GM19397 (cell line): Measurements from ENCODE around the gene ATRIP.

Experiments used
- ATAC-seq: cut with Tn5 transposase; IDR thresholded peaks from one replicate; pipeline ENCODE4 v1.9.1; 2021; ENCODE audit warnings: mild to moderate bottlenecking, moderate library complexity; ENCODE audit not compliant: unreplicated experiment

Gene ATRIP

DNA sequence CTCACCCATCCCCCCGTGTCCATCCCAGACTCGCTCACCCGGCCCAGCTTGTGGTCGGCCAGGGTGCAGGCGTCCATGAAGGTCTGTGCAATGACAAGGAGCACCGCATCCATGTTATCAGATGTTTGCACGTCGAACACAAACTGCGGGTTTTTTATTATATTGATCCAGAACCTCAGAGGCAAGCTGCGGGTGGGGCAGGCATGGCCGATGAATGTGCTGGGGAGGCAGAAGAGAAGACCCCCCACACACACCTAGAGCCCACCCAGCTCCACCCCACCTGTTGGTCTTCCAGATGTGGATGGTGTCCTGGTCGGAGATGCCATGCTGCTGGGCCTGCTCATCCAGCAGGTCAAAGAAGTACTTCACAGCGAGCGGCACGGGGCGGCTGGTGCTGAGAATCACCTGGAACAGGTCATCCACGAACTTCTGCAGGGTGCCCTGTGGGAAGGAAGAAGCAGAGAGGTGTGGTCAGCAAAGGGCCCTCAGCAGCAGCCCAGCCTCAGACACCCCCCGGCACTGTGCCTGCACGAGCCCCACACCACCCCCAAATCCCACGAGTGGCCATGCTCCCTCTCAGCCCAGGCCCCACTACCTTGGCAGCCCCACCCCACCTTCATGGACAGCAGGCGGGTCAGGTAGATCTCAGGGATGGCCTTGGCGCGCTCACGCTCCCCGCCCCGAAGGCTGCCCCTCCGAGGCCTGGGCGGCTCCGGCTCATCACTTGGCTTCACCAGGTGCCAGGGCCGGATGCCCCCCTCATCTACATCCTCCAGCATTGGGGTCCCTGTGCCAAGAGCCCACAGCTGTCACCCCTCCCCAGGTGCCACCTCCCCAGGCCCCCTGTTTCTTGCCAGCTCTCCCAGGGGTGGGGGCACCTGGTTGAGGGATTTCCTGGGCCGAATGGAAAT, 37.0 kb upstream of the ATRIP start:
- no peak for ATAC-seq

DNA sequence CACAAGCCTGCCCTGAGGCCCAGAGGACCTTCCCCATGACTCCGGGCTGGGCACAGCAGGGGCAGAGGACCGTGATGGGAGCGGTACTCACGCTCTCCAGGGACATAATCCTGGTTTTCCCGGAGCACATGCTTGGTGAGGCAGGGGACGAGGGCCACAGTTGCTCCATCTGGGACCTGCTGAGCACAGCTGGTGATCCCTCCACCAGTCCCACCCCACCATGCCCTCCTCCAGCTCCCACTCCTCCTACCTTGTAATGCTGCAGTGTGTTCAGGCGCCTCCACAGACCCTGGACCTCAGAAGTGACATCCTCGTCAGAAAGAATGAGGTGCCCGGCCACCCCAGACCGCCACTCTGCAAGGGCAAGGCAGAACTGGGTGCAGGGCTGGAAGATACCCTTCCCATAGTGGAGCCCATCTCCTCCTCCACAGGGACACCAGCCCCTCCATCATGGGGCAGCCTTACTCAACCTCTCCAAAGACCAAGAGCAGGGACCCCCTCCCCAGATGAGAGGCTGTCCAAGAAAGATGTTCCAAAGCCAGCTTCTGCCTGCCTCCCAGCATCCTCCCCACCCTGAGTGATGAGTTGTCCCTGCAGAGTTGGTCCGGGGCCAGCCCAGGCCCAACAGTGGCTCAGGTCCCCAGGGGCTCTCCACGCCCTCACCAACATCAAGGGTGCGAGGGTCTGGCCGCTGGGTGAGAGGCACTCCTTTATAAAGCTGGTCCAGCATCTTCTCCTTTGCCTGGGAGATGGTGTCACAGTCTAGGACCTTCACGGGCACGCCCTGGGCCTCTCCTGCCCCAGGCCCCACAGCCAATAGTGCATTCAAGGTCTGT, 36.1 kb upstream of the ATRIP start:
- no peak for ATAC-seq

DNA sequence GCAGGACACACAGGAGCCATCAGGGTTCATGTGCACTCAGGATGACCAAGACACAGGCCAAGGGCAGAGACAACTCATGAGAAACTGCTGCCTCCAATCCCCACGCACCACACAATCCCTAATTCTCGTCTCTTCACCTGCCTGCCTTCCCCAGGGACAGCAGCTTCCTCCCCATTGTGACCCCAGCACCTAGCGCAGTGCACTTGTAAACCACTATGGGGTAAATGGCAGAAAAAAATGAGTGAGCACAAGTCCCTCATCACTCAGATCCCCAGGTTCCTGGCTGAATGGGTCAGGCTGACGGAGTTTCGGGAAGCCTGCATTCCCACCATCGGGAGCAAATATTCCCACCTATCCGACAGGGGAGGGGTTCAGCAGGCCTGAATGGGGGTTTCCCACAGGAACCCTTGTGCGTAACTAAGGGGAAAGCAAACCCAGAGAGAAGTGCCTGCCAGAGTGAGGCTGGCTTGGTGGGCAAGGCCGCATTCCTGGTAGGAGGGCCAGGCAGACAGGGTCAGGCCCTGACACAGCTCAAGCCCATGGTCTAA, 35.4 kb upstream of the ATRIP start:
- no peak for ATAC-seq

DNA sequence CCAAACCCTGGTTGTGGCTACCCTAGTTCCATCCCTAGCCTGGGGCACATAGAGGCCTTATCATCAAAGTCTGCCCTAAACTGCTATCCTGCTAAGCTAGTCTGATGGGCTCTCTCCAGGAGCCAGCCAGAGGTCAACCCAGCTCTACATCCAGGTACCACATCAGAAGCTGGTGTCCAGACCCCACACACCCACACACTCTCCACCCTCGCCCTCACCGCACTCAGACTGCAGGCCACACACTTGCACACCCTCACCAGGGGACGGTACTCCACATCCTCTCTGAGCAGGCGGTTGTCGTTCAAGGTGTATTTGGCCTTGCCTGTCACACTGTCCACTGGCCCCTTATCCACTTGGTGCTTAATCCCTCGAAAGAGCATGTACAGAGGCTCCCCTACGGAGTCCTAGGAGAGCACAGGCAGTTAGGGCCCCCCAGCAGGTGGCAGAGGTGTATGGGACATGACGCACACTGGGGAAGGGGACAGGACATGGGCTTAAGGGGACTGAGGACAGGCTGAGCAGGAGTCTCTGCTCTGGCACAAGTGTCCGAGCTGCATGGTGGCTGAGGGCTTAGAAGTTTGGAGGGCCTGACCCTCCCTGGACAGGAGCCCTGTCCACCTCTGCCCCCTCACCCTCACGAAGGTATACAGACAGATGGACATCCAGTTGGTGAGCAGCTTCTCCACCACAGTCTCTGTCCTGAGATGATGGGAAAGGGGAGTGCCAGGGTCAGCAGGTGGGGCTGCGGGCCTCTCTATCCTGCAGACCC, 34.7 kb upstream of the ATRIP start:
- no peak for ATAC-seq

DNA sequence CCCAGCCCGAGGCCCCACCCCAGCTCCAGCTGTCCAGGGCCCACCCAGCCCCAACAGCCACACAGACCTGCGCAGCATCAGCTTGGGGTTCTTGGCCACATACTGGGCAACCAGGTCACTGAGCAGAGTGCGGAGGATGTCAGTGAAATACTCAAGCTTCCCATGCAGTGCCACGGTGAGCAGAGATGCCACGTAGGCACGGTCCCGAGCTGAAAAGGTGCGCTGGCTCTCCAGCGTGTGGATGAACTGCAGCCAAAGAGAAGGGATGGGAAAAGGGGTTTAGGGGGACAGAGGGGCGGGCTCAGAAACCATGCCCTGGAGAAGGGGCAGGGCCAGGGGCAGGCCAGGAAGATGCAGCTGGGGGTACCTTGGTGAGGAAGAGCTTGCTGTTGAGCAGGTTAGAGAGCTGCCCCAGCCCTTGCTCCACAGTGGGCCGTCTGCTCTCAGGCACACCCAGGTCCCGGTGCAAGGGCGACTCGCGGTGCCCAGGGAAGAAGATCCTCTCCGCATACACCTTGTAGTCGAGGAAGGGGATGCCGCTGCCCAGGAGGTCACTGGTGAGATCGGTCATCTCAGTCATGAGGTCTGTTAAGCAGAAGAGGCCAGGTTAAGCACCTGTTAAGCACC, 34.0 kb upstream of the ATRIP start:
- ATAC-seq: no peak

DNA sequence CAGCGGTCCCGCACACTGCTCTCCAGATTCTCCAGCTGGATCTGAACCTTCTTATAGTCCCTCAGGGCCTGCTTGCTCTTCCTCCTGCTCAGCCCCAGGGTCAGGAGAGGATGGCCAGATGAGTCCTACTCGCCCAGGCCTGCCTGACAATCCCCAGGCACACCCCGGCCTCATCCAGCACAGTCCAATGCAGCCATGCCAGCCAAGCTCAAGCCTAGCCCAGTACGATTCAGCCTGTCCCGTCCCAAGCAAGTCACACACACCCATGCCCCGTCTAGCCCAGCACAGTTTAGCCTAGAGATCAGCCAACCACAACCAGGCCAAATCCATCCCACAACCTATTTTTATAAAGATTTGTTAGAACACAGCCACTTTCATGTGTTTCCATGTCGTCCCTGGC, 33.5 kb upstream of the ATRIP start:
- ATAC-seq: no peak

DNA sequence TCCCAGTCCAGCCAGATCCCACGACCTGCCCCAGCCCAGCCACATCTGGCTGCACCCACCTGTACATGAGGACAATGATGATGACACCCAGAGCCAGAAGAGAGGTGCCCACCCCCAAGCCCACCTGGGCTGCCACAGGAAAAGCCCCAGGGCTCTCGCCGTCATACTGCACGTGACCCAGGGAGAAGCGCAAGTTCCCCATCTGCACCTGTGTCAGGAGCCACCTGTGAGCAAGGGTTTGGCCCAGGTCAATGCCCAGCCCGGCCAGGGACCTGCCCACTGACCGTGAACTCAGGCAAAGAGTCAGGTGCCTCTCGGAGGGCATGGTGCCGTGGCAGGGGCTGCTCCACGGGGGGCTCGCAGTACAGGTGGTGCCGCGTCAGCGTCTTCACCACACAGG, 32.9 kb upstream of the ATRIP start:
- ATAC-seq: no peak

DNA sequence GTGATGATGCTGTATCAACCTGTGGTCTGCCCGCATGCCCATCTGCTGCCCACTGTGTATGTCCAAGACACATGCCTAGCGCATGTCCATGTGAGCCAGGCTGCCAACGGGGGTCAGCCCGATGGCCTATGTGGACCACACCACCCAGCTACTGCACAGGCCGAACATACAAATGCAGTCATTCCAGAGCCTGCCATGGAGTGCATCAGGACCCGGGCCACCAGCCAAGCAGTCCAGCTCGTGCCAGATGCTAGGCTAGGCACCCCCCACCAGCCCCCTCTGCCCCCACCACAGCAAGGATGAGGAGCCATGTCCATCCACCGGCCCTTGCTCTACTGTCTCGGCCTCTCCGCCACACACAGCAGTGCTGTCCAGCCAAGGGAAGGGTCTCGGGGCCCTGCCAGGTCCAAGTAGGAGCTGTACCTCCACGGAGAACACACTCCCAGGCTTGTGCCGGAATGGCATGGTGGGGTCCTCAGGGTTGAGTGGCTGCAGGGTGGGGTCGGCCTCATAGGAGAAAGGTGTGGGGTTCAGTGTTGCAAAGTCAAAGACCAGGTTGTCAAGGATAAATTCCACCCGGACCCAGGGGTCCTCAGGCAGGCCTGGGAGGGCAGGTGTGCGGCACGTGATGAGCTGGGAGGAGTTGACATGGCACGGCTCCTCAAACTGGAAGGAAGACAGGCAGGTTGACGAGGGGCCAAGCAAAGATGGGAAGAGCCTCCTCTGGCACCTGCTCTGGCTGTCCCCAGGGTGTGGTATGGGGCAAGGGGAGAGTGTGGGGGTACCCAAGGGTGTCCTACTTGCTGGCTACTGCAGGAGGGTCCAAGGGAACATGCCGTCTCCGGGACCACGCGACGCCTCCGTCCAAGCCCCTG, 31.9 kb upstream of the ATRIP start:
- ATAC-seq: no peak

DNA sequence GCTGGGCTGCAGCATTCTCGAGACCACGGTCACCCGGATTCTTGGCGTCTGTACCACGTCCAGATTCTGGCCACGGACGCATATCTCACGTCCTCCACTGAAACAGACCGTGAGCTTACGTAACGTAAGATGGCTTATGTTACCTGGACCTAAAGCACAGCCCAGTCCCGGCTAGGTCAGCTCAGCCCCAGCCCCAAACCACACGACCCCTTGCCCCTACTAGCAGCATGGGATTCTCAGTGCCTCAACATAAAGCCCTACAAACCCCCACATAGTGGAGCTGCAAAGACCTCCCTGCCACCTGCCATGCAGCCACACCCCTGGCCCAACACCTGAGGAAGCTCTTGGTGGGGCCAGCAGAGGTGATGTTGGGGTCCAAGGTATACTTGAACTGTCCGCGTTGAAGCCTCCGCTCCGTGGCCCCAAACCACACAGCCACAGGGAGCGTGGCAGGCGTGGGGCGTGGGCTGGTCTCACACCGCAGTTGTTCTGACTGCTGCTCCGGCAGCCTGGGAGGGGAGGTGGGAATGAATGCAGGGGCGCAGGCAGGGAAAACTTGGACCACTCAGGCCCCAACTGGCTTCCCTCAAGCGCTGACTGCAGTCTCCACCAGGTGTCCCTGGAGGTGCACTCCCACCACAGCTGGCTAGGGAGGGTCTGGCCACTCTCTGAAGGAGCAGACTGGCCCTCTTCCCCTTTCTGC, 31.1 kb upstream of the ATRIP start:
- no peak for ATAC-seq

DNA sequence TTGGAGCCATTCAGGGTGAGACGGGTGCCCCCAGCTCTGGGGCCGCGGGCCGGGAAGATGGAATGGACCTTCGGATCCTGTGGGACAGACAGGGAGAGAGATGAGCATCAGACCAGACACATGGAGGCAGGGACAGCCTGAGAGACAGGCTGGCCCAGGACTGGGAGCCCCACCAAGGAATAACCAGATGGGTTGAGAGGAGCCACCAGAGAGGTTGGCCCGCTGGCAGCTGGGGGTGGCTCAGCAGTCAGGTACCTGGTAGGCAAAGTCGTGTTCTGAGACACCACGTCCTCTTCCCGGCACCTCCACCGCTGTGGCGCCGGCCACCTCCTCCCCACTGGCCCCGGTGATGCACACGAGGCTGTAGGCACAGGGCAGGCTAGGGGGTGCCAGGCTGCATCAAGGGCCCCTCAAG, 30.4 kb upstream of the ATRIP start:
- ATAC-seq: no peak

DNA sequence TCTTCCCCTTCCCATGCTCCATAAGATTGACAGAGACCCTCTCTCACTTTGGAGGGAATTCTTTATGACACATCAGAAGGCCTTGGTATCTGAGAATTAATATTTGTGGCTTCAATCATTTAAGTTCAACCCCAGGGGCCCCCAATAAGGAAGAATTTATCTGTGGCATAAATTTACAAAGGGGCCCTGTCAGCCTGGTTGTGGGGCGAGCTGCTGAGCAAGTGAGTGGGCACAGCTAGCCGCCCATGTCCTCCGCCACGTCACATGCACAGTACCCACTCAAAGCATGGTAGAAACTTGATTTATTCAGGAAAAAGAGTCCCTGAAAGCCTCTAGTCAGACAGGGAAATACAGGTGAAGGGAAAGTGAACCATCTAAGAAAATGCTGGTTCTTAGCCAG, 30.0 kb upstream of the ATRIP start:
- ATAC-seq: no peak

DNA sequence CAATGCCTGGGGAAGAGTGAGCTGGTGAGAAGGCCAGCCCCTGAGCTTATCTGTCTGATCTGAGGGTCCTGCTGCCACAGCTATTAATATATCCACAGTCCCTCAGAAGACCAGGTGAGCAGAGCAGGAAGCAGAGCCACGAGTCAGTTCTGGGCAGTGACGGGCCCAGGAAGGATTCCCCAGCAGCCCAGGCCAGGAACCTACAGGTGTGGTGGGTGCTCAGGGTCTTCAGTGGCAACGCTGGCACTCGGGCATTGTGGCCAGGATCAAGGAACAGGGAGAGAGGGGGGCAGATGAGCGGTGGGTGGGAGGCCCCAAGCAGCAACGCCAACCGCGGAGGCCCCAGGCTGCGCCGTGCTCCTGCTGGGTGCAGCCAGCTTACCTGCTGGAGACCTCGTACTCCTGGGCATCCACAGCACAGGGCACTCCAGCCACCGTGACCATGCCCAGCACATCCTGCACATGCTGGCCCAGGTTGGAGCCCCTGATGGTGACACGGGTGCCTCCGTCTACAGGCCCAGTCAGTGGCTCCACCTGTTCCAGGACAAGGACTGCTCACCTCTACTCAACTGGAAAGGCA, 28.9 kb upstream of the ATRIP start:
- ATAC-seq: no peak

DNA sequence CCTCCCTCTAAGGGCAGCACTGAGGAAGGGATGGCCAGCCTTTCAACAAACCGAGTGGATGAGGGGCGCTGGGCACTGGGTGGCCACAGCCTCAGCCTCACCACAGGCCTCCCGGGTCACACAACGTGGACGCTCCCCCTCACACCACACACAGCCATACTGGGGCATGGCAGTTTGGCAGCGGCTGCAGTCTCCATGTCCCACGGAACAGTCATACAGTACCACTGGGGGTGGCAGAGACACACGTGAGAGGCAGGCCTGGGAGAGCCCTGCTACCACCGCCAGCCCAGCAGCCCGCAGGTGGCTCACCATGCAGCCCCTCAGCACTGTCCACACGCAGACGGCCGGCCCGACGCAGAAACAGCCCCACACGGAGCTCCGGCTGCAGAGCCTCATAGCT, 28.4 kb upstream of the ATRIP start:
- ATAC-seq: no peak

DNA sequence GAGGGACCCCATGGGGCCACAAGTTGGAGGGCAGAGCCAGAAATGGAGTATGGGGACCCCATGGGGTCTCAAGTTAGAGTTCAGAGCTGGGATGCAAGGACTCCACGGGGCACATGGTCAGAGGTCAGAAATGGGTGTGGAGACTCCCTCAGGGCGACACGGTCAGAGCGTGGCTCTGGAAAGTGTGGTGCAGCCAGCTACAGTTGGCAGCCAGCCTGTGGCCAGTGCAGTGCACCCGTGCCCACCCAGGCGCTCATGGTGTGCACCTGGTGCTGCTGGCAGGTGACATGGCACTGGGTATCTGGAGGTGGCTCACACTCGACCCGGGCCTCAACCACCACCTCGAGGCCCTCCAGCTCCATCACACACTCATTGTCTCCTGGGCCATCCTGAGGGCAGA, 27.9 kb upstream of the ATRIP start:
- ATAC-seq: no peak

DNA sequence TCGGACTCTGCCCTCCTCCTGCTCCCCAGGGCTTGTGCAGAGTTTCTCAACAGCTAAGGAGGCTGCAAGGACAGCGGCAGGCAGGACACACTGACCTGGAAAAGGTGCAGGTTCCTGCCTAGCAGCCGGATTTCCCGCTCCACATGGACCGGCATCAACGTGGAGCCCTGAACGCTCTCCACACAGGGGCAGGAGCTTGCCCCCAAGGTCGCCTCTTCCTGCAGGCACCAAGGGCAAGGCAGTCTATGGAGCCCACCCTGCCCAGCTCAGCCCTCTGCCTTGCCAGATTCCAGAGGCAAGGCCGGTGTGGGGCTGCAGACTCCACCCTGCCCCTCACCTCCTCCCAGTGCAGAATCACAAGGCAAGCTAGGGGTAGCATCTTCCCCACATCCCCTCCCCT, 27.4 kb upstream of the ATRIP start:
- ATAC-seq: no peak

DNA sequence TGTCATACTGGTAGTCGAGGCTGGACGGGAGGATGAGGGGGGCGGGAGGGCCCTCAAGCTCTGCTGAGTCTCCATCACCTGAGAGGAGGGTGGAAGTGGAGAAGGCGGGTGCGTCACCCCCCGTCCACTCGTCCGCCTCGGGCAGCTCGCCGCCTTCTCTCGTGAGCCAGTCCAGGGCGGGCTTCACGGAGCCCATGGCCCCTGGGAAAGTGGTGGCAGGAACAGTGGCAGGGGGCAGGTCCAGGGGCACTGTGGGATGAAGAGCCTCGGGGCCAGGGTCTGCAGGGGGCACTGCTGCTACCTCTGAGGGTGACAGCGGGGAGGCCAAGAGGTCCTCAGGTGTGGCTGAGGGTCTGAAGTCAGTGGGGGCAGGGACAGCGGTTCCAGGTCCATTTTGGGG, 26.9 kb upstream of the ATRIP start:
- no peak for ATAC-seq

DNA sequence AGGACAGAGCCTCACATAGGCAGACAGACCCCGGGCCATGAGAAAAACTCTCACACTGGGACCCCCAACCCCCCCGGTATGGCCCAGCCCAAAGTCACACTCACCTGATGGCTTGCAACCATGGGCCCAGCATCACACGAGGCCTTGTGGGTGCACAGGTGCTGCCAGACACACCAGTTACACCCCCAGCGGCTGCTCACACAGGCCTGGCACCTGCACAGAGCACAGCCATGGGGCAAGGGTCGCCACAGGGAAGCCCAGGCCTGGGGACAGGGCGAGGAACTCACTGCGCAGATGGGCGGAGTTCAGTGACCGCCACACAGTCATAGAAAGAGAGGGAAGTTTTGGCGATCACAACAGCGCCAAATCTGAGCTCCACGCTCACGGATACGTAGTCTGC, 26.0 kb upstream of the ATRIP start:
- ATAC-seq: no peak

DNA sequence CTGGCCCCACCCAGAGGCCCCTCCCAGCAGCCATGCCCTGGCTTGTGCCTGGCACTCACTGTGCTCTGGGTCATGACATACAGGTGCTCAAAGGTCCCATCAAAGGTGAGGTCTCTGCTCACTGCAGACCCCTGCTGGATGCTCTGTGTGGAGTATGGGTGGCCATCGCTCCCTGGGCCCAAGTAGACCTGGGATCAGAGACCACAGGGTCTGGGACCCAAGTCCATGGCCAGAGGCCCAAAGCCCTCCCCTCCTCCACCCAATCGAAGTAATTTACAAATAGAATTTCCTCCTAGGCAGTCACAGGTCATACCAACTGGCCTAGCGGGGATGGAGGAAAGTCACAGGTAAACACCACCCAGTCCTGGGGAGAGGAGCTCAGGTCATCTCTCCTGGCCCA, 24.3 kb upstream of the ATRIP start:
- no peak for ATAC-seq

DNA sequence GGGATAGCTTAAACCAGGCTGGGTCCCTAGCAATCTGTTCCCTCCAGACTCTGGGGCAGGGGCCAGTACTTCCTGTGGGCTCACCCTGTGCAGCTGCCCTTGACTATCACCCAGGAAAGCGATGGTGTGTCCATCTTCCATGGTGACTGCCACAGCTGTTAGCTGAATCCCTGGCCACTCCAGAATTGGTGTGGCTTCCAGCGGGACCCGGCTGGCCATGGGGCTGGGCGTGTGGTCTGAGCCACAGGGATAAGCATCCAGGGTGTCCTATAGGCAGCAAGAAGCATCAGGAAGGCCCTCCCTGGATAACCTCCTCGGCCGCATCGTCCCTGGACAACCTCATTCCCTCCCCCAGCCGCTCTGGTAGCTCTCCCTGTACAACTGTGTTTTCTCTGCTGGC, 23.9 kb upstream of the ATRIP start:
- no peak for ATAC-seq
